ENCODE data around the gene MYBBP1A. TPM values are rescaled to one million over a fixed set of nuclear protein-coding genes. Genes with fewer than 3 reads are reported as not detected.
"Not testable (repeated sequence)": the region's sequence is repeated elsewhere in the genome, so short reads cannot be mapped to it uniquely, and the experiment has no call there.

The MYBBP1A gene
- total RNA-seq, 2 donors from 2014 or later, result 47.5 to 95.4 TPM

DNA sequence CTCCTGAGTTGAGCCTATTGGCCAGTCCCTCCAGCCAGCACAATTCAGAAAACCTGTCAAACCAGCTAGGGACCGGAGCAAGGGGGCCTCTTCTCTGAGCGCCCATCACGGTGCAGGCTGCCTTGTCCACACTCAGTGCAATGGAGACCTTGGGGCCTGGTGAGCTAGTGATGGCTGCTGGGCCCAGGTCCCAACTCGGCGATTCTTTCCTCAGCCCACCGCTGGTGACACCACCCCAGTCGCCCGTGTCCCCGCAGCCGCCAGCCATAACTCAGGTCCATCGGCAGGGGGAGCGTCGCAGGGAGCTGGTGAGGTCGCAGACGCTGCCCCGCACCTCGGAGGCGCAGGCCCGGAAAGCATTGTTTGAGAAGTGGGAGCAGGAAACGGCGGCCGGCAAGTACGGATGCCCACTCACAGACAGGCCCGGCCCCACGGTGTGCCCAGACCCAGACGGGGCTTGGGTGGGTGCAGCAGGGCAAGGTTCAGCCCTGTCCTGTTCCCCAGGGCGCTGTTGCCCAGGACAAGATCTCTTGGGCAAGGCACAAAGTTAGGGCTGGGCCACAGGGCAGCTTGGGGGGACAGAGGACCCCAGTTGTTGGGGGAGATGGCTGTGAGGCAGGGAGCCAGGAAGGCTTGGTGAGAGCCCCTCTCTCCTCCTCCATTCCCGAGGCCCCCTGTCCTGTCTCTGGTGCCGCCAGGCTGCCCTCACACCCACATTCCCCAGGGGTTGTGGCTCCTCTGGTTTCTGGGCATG lies 39.9 kb upstream of the MYBBP1A start:
- peak; percentile 34 for ATAC-seq (replicated peaks)
- Mint-ChIP-seq H3K4me1 (no peaks in the 10 kb centered on the region), H3K4me3 (no peak overlapping the region), H3K36me3 (ENCODE audit: low read depth) (no peaks in the 10 kb centered on the region), H3K27me3 (peaks cover 10% of the 10 kb centered on the region), H3K9me3 (no peaks in the 10 kb centered on the region), H3K27ac (no peak overlapping the region)

DNA sequence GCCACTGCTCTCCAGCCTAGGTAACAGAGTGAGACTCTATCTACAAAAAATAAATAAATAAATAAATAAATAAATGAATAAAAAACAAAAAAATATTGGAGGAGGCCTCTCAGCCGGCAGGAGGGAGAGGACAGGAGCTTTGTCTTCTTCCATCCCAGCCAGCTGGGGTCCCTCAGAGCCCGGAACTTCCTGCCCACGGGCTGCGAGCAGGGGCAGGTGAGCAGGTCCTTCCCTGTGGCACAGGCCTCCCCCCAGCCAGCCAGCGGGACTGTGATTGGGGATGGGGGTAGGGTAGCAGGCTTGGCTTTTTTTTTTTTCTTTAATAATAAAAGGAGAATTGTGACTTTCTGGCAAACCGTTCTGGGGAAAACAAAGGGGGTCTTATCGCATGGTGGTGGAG lies 39.2 kb upstream of the MYBBP1A start:
- Mint-ChIP-seq H3K9me3 (no peaks in the 10 kb centered on the region), H3K27me3 (peaks cover 10% of the 10 kb centered on the region), H3K27ac (no peak overlapping the region)

DNA sequence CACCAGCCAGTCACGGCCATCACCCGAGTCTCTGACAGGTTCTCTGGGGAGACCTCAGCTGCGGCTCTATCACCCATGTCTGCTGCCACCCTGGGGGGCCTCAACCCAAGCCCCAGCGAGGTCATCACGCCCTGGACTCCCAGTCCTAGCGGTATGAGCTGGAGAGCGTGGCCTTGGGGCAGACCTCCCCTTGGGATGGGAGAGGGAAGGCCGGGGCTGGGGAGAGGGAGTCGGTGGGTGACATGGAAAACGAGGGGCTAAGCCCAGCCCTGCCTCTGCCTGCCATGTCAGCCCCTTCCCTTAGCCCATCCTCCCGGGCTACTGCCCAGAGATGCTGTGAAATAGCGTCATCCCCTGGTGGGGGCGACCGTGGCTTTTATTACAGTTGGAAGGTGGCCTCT lies 37.8 kb upstream of the MYBBP1A start:
- no peak overlapping the region for H3K27ac Mint-ChIP-seq
- no peak overlapping the region for H3K4me3 Mint-ChIP-seq
- H3K9me3 Mint-ChIP-seq, result no peaks in the 10 kb centered on the region
- no peaks in the 10 kb centered on the region for H3K36me3 Mint-ChIP-seq (ENCODE audit: low read depth)
- ATAC-seq (replicated peaks), result no peak
- peaks cover 10% of the 10 kb centered on the region for H3K27me3 Mint-ChIP-seq
- H3K4me1 Mint-ChIP-seq, result no peaks in the 10 kb centered on the region

More for the DNA sequence above, 39.2 kb upstream of the MYBBP1A start:
- no peaks in the 10 kb centered on the region for H3K4me1 Mint-ChIP-seq
- no peak for ATAC-seq (replicated peaks)
- no peak overlapping the region for H3K4me3 Mint-ChIP-seq
- no peaks in the 10 kb centered on the region for H3K36me3 Mint-ChIP-seq (ENCODE audit: low read depth)

DNA sequence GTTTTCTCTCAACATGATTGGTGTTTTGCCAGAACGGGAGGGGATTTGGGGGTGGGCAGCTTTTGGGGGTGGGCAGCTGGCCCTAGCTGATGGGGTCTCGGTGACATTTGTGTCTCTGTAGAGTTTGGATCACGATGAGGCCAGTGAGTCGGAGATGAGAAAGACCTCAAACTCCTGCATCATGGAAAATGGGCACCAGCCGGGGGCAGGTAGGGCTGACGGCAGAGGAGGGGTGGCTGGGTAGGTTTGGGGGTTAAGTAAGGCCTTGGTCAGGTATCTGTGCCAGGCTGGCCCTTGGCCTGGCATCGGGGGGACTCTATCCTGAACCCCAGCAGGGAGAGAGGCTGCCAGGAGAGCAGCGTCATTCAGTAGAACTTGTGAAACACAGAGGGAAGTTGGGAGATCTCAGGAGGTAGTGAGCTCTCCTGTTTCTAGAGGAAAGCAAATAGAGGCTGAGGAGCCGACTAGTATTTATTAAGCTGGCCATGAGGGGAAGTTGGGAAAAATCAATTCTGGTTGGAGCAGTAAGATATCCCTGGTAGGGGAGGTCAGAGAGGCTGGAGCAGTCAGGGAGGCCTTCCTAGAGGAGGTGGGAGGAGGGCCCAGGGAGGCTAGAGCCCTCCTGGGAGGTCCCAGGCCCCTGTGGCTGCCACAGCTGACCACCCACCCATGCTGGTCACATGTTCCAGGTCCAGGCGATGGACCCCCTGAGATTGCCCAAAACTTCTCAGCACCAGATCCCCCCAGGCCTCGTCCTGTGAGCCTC lies 37.2 kb upstream of the MYBBP1A start:
- Mint-ChIP-seq H3K4me1 (no peaks in the 10 kb centered on the region), H3K9me3 (no peaks in the 10 kb centered on the region), H3K4me3 (no peak overlapping the region), H3K27ac (no peak overlapping the region), H3K27me3 (peaks cover 10% of the 10 kb centered on the region), H3K36me3 (ENCODE audit: low read depth) (no peaks in the 10 kb centered on the region)
- ATAC-seq (replicated peaks), result no peak

DNA sequence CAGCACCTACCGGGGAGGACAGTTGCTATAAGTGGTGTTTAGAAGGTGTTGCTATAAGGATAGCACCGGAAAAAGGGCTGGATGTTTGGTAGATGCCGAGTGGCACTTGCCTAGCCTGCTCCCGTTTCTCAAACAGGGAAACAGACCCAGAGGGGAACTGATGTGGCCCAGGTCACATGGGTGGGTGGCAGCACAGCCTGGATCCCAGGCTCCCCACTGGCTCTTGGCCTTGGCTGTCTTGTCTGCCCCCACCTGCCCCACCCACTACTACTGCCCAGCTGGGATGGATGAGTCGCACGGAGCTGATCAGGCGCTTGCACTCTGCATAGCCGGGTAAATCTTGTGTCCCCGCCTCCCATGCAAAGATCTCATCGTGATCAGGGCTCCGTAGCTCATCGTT lies 36.3 kb upstream of the MYBBP1A start:
- no peak for ATAC-seq (replicated peaks)

DNA sequence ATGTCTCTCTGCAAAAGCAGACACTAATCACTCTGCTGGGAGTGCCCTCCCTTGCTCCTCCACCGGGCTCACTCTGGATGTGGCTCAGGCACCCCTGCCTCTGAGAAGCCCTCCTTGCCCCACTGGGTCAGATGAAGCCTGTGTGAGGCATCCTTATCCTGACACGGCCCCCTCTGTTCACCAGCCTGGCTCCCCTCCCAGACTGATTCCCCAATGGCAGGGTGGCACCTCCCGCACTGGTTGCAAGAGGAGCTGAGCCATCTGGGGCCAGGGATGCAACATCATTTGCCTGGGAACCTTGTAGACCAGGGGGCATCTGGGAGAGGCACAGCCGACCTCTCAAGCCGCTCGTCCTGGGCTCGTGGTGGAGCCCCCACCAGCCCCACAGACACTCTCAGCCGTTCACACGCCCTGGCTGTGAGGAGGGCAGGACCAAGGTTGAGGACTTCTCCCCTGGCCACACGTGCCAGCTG lies 35.8 kb upstream of the MYBBP1A start:
- no peak overlapping the region for H3K4me3 Mint-ChIP-seq
- no peaks in the 10 kb centered on the region for H3K36me3 Mint-ChIP-seq (ENCODE audit: low read depth)
- H3K9me3 Mint-ChIP-seq, result no peaks in the 10 kb centered on the region
- peaks cover 17% of the 10 kb centered on the region for H3K27me3 Mint-ChIP-seq
- no peak overlapping the region for H3K27ac Mint-ChIP-seq
- no peak for ATAC-seq (replicated peaks)
- no peaks in the 10 kb centered on the region for H3K4me1 Mint-ChIP-seq

More for the DNA sequence above, 36.3 kb upstream of the MYBBP1A start:
- Mint-ChIP-seq H3K27me3 (peaks cover 12% of the 10 kb centered on the region), H3K9me3 (no peaks in the 10 kb centered on the region), H3K4me3 (no peak overlapping the region), H3K4me1 (no peaks in the 10 kb centered on the region), H3K27ac (no peak overlapping the region), H3K36me3 (ENCODE audit: low read depth) (no peaks in the 10 kb centered on the region)

DNA sequence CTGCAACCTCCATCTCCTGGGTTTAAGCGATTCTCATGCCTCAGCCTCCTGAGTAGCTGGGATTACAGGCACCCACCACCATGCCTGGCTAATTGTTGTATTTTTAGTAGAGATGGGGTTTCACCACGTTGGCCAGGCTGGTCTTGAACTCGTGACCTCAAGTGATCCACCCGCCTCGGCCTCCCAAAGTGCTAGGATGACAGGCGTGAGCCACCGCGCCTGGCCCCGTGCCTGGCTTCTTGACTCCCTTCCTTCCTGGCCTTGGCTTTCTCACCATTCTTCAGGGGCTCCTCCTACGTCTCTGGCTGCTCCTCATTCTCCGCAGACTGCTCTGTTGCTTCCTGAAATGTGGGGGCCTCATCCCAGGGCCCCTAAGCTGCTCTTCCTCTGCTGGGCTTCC lies 34.9 kb upstream of the MYBBP1A start:
- peaks cover 21% of the 10 kb centered on the region for H3K27me3 Mint-ChIP-seq
- H3K4me1 Mint-ChIP-seq; H3K4me3 Mint-ChIP-seq; ATAC-seq (replicated peaks); H3K27ac Mint-ChIP-seq; H3K36me3 Mint-ChIP-seq (ENCODE audit: low read depth); H3K9me3 Mint-ChIP-seq: not testable (repeated sequence)

DNA sequence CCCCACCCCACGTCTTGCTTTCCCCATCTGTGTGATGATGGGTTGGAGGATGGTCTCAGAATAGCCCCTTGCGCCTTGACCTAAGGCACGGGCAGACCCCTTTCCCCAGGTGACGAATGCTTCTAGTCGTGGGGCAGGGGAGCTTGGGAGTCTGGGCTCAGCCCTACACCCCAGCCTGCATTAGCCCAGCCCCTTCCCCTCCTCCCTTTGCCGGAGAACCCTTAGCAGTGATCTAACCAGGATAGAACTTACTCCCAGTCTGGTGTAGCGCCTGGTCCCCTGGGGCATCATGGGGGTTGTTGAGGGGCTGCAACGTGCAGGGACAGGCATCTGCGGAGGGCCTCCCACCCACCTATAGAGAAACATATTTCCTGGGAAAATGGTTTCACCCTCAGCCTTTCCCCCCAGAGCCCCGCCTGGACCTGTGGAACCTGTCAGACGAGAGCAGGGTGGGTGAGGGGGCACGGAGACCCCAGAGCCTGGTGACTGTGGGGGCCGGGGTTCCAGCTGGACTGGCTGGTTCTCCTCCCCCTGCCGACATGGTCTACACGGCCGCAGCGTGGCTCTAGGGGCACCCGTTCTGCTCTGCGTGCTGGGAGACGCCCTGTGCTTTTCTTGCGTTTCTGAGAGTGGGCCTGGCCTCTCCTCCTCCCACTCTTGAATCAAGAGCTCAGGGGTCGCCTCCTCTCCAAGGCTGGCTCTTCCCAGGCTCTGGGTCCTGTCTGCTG lies 33.9 kb upstream of the MYBBP1A start:
- H3K27ac Mint-ChIP-seq, result no peak overlapping the region
- H3K4me3 Mint-ChIP-seq, result no peak overlapping the region
- H3K27me3 Mint-ChIP-seq, result peaks cover 21% of the 10 kb centered on the region
- no peaks in the 10 kb centered on the region for H3K36me3 Mint-ChIP-seq (ENCODE audit: low read depth)
- no peaks in the 10 kb centered on the region for H3K9me3 Mint-ChIP-seq
- H3K4me1 Mint-ChIP-seq, result no peaks in the 10 kb centered on the region
- ATAC-seq (replicated peaks), result no peak

DNA sequence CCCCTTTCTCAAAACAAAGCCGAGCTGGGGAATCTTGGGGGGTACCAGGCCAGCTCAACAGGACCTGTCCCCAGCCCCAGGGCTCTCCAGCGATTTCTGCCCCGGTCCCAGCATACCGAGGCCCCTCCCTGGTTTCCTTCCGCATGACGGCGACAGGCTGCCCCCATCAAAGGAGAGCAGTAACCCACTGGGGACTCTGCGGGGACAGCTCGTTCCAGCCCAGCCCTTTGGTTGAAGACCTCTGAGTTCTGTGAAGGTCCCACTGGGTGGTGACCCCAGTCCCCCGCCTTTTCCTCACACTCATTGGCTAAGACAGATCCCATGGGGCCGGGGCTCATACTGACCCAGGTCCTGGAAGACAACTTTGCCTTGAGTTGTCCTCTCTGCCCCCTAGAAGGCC lies 33.2 kb upstream of the MYBBP1A start:
- Mint-ChIP-seq H3K27me3 (peaks cover 28% of the 10 kb centered on the region), H3K36me3 (ENCODE audit: low read depth) (no peaks in the 10 kb centered on the region), H3K9me3 (no peaks in the 10 kb centered on the region), H3K4me1 (no peaks in the 10 kb centered on the region), H3K27ac (no peak overlapping the region), H3K4me3 (no peak overlapping the region)
- no peak for ATAC-seq (replicated peaks)

DNA sequence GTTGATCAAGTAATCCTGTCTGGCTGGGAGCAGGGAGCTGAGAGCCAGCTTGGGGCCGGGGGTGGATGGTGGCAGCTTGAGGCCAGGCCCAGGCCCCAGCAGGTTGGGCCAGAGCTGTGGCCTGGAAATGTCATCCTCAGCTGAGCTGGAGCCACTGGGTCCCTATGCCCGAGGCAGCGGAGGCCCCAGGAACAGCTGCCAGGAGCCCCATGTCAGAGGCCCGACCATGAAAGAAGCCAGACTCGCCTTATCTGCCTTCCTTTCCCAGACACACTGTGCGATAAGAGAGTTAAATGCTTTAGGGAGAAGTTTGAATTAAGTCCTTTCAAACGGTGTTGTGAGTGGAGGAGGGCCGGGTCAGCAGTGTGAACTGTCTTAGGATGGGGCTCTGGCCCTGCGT lies 32.6 kb upstream of the MYBBP1A start:
- Mint-ChIP-seq H3K4me1 (no peaks in the 10 kb centered on the region), H3K27me3 (peaks cover 34% of the 10 kb centered on the region), H3K9me3 (no peaks in the 10 kb centered on the region), H3K36me3 (ENCODE audit: low read depth) (no peaks in the 10 kb centered on the region), H3K4me3 (no peak overlapping the region), H3K27ac (no peak overlapping the region)
- ATAC-seq (replicated peaks), result no peak

DNA sequence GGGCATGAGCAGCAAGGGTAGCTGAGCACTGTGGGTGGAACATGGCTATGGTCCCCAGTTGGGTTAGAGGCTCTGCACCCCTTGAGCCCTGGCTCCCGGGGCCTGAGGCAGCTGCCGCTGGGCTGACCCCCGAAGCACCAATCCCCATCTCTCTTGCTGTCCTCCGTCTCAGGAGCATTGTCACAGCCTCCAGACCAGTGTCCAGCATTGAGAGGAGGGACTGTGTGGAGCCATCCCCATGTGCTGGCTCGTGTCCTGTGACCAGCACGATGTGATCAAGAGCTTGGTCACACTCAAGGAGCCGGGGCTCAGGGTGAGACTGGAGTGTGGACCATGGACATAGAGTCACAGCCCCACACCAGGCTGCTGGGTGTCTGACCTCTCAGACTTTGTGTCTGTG lies 32.0 kb upstream of the MYBBP1A start:
- Mint-ChIP-seq H3K4me1 (no peaks in the 10 kb centered on the region), H3K9me3 (no peaks in the 10 kb centered on the region), H3K27ac (no peak overlapping the region), H3K36me3 (ENCODE audit: low read depth) (no peaks in the 10 kb centered on the region), H3K27me3 (peaks cover 33% of the 10 kb centered on the region), H3K4me3 (no peak overlapping the region)
- no peak for ATAC-seq (replicated peaks)

DNA sequence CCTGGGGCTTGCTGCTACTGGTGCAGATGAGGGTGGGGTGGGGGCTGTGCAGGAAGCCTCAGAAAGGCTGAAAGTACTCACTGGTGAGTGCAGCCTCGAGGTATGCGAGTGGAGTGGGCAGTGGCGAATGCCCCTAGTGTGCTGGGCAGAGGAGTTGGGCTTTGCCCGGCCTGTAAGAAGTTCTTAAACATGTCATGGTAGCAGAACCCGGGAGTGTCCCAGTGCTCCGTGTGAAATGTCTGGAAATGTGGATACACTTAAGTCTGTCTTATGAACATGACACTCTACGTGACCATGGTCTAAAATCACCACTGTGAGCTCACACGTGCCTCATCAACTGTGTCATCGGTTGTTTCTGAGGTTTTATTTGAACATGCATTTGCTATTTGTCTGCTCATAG lies 30.9 kb upstream of the MYBBP1A start:
- Mint-ChIP-seq H3K4me3 (no peak overlapping the region), H3K27ac (no peak overlapping the region), H3K36me3 (ENCODE audit: low read depth) (no peaks in the 10 kb centered on the region), H3K27me3 (peaks cover 37% of the 10 kb centered on the region), H3K4me1 (no peaks in the 10 kb centered on the region), H3K9me3 (no peaks in the 10 kb centered on the region)
- ATAC-seq (replicated peaks), result no peak

DNA sequence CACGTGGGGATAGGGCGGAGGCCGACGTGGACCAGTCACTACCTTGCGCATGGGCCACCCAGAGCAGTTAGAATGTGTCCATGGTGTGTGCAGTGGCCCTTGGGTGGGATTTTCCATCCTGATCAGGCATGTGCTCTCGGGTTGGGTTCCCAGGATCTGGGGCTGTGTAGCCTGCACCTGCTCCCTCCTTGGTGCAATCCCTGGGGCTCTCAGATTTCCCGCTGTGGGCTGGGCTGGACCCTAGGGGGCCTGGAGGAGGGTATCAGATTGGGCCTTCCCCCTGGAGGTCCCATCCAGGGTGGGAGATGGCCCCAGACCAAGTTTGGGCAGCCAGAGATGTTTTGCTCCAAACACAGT lies 30.4 kb upstream of the MYBBP1A start:
- no peak overlapping the region for H3K4me3 Mint-ChIP-seq
- H3K27me3 Mint-ChIP-seq, result peaks cover 40% of the 10 kb centered on the region

DNA sequence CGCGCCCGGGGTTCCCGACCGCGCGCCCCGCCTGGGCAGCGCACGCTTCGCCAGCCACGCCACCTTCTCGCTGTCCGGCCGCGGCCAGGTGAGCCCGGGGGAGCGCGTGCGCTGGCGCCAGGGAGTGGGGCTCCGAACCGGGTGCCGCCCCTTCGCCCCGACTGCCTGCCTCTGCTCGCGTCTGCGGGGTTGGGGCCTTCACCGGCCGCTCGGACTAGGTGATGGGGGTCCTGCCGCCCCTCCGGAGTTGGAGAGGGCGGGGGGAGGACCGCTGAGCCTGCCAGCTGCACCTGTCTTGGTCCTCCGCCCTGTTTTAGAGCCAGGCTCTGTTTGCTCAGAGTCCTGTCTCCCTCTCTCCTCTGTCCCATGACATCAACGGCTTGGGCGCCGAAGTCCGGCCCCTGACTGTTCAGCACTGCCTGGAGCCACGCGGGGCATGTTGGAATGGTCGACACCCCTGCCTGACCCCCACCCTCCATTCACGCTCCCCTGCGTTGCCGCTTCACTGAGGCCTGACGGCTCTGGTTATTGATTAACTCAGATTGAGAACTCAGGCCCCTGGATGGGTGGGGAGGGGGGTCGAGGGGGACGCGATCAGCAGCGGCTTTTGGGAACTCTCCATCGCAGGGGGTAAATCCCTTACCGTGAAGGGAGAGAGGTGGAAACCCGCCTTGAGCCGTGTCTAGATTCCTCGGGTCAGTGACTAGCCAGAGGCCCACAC lies 29.9 kb upstream of the MYBBP1A start:
- Mint-ChIP-seq H3K36me3 (ENCODE audit: low read depth) (no peaks in the 10 kb centered on the region), H3K27me3 (peaks cover 35% of the 10 kb centered on the region), H3K4me1 (no peaks in the 10 kb centered on the region), H3K4me3 (peak overlapping the region; percentile 39), H3K9me3 (no peaks in the 10 kb centered on the region), H3K27ac (no peak overlapping the region)
- ATAC-seq (replicated peaks), result no peak

More for the DNA sequence above, 30.4 kb upstream of the MYBBP1A start:
- Mint-ChIP-seq H3K4me1 (no peaks in the 10 kb centered on the region), H3K36me3 (ENCODE audit: low read depth) (no peaks in the 10 kb centered on the region), H3K9me3 (no peaks in the 10 kb centered on the region), H3K27ac (no peak overlapping the region)
- ATAC-seq (replicated peaks), result no peak
